Stimulated activated CD4-positive, alpha-beta T cell treated with anti-CD3 and anti-CD28 coated beads, TNF-alpha, amount 100 ng/mL, for 24 hours (primary cell): ENCODE measurements around the gene TGFB1.

ENCODE experiments used
- DNase-seq, 3 experiments: peaks; one replicate each; pipeline ENCODE4 v3.0.0-alpha.2; 2020; ENCODE audit warnings: low read depth in 3 of 3

Gene TGFB1

GRCh38 chr19:41341669-41342490, 11.8 kb downstream of the TGFB1 start:
- DNase-seq = no peak

GRCh38 chr19:41339936-41340335, 13.8 kb downstream of the TGFB1 start:
- no peak for DNase-seq

- no peak for DNase-seq
Measured at GRCh38 chr19:41335467-41335866, 18.3 kb downstream of the TGFB1 start.

- no peak for DNase-seq
Measured at GRCh38 chr19:41334793-41335192, 18.9 kb downstream of the TGFB1 start.

DNA sequence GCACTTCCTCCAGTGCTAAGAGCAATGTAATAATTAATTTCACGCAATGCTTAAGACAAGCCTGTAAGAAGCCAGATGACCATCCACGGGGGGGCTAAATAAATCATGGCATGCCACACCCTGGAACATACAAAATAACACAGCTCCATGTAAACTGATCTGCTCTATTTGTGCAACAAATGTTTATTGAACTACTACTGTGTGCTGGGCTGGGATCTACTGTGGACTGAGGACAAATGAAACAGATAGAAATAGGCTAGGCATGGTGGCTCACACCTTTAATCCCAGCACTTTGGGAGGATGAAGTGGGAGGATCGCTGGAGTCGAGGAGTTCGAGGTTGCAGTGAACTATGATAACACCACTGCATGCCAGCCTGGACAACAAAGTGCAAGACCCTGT, 21.3 kb downstream of the TGFB1 start:
- DNase-seq = no peak

DNA sequence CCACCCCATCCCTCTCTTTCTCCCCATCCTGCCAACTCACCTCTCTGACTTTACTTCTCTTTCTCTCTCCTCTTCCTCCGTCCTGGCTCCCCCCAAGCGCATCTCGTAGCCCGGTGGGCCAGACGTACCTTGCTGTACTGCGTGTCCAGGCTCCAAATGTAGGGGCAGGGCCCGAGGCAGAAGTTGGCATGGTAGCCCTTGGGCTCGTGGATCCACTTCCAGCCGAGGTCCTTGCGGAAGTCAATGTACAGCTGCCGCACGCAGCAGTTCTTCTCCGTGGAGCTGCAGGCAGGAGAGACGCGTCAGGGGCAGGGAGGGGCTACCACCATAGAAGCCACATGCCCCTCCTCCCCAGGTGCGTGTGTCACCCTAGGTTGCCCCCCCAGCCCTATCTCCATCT, 21.7 kb downstream of the TGFB1 start:
- DNase-seq = no peak

DNA sequence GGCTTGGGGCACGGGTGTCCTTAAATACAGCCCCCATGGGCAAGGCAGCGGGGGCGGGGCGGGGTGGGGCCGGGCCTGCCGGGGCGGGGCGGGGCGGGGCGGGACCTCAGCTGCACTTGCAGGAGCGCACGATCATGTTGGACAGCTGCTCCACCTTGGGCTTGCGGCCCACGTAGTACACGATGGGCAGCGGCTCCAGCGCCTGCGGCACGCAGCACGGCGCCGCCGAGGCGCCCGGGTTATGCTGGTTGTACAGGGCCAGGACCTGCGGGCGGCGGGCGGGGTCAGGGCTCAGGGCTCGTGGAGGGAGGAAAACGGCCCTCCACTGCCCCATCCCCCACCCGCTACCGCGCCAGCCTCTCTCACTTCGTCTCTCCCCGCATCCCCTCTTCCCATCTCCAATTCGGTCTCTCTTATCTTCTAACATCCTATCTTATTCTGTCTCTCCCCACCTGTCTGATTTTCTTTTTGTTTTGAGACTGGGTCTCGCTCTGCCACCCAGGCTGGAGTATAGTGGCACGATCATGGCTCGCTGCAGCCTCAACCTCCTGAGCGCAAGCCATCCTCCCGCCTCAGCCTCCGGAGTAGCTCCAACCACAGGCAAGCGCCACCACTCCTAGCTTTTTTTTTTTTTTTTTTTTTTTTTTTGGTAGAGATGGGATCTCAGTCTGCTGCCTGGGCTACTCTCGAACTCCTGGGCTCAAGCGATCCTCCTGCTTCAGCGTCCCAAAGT, 22.6 kb downstream of the TGFB1 start:
- DNase-seq = no peak

DNA sequence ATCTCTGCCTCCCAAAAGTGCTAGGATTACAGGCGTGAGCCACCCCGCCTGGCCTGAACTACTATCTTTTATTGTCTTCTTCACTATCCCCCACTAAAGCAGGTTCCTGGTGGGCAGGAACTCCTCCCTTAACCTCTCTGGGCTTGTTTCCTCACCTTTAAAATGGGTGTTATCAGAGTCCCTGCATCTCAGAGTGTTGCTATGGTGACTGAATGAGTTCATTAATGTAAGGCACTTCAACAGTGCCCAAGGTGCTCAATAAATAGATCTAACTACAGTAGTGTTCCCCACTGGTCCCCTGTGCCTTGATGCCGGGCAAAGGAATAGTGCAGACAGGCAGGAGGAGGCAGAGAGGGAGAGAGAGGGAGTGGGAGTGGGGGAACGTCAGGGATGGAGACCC, 23.2 kb downstream of the TGFB1 start:
- no peak for DNase-seq

DNA sequence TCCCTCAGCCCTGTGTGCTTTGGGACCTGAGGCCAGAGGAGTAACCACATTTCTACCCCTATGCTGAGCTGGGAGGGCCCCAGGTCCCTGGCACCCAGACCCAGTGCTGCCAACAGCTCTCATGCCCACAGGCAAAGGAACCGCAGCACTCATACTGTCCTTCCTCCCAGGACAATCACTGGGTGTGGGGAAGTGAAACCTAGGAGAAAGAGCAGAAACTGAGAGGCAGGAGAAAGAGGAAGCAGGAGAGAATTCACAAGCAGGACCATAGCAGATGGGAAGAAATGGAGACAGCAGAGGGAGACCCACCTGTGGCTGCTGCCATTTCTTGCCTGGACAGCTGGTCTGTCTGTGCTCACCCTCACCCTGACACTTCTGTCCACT, 24.9 kb downstream of the TGFB1 start:
- no peak for DNase-seq

DNA sequence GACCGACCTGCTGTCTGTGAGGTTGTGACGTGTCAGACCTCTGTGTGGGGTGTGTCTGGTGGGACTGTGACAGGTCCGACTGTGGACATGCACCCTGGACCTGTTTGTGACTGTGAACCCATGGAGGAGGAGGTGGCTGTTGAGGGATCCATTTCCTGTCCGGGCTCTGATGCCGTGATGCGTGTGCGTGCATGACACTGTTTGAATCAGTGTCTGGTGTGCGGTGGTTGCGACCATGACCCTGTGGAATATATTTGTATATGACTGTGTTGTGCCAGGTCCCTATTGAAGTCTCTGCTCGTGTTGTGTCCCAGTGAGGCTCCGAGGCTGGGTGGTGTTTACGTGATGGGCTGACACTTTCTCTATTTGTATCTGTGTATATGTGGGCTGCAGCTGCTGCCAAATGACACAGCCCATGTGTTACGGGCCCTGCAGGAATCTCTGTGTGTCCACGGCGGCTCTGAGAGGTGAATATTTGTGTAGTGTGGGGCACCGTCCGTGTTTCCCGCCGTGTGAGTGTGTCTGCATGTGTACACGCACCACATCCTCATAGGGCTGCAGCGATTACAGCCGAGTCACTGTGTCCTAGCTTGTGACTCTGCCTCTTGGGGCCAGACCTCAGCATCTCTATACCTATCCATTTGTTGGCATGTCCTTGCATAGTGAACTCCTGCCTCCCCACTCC, 25.4 kb downstream of the TGFB1 start:
- peak in 2 of 3 experiments; percentile 36 to 49 for DNase-seq

GRCh38 chr19:41327576-41328156, 26.1 kb downstream of the TGFB1 start:
- DNase-seq = peak; percentile 62 to 86 (median 67)

DNA sequence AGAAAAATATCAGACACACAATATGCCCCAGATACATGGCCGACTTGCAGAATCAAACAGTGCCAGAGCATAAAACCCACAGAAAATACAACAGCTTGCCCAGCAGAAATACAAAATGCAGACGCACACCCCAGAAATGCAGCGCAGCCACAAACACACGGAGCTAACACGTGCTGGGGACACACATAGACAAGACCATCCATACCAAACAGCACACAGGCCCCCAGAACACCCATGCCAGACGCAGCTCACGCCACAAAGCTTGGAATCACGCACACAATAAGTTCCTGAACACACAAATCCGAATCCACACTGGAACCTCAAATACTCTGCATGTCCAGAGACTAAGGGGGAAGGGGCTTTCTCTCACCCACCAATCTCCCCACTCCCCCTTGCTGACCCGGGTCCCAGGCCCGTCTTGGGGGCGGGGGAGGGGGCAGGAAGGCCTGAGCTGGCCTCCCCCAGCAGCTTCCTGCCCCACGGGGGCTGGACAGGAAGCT, 26.6 kb downstream of the TGFB1 start:
- no peak for DNase-seq

DNA sequence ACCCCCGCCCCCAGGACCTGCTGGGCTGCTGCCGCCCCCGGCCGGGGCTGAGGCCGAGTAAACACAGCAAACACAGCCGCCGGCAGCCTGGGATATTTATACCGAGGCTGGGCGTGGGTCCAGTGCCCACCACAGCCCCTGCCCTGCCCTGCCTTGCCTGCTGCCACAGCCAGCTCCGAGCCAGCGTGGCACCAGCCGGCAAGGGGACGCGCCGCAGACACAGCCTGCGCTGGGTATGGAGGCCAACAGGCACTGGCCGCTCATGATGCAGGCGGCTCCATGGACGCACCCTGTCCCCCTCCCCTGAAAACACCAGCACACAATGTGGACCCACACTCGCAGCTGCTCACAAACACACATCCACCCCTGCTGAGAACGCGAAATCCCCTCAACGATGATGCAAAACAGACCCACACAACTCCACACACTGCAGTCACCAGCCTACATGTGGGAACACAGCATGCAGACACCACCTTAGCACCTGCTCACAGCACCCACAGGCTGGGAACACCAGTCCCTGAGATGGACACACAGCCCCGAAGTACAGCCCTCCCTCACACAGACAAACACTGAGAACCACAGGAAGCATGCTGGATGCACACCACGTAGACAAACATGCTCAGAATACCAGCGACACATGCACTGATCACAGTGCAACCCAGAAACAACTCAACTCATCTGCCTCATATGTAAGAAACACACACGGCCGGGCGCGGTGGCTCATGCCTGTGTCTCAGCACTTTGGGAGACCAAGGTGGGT, 27.6 kb downstream of the TGFB1 start:
- DNase-seq = no peak

GRCh38 chr19:41325640-41325946, 28.1 kb downstream of the TGFB1 start:
- no peak for DNase-seq

GRCh38 chr19:41324921-41325639, 28.6 kb downstream of the TGFB1 start:
- no peak for DNase-seq

DNA sequence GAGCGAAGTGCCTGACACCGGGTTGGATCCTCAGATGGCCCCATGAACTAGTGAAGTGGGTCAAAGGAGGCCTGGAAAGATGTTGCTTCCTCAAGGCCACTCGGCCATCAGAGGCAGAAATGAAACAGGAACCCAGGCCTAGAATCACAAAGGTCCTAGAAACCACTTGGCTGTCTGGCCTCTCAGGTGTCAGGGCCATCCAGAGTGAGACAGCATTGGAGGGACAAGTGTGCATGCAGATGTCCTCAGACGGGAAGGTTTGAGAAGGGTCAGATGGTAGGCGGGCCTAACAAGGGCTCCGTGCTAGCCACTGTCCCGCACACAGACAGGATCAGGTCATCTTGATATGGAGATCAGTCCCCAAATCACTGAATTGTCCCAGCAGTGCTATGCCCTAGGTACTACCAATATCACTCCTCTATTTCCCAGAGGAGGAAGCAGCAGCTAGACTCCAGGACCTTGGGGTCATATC, 29.5 kb downstream of the TGFB1 start:
- no peak for DNase-seq

DNA sequence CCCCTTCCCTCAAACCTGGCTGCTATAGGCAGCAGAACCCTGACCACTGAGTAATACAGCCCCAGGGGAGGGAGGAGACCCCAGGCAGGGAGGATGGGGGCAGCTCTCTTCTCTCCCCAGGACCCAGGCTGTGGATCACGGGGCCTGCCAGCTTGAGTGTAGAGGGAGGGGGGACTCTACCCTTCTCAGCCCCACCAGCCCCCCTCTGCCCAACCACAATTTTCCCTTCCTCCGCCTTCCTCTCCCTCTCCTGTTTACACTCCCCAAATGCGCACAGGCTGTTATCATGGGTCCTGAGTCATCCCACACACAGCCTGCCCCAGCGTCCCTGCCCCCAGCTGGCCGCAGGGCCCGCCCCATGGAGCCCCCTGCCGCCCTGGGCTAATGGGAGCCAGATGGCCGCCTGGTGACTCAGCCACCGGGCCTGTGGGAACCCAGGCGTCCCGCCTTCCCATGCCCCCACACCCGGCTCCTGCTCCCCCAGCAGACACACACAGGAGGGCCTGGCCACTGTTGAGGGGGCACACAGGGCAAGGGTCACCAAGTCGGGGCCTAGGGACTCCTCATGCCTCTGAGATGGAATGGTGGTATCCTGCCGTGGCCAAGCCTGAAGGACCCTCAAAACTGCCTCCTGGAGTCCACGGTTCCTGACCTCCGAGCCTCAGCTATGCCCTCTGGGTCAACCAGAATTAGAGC, 30.1 kb downstream of the TGFB1 start:
- DNase-seq = no peak

GRCh38 chr19:41323023-41323422, 30.7 kb downstream of the TGFB1 start:
- no peak for DNase-seq

- no peak for DNase-seq
Measured at GRCh38 chr19:41322451-41322850, 31.3 kb downstream of the TGFB1 start.

DNA sequence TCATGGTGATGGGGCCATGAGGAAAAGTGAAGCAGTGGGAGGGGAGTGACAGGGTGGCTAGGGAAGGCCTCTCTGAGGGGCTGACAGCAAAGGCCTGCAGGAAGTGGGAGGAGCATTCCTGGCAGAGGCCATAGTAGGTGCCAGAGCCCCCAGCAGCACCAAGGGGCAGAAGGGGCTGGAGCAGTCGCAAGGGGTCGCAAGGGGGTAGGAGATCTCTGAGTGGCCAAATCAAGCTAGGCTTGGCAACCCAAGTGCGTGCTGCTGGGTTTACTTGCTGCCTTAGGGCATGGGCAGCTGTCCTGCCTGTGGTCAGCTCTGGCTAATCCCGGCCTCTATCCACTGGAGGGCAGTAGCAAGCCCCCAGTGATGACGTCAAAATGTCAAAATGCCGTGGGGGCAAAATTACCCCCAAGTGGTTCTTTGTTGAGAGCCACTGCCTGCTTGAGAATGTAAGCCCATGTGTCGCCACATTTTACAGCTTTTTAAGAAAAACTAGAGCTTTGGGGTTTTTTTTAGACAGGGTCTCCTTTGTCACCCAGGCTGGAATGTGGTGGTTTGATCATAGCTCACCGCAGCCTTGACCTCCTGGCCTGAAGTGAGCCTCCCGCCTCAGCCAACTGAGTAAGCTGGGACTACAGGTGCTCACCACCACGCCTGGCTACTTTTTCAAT, 32.0 kb downstream of the TGFB1 start:
- DNase-seq = no peak
